BE2C (cell line): ENCODE data around the gene PGP. TPM values are rescaled to one million over a fixed set of nuclear protein-coding genes. Genes with fewer than 3 reads are reported as not detected.
"Not testable (repeated sequence)": the region's sequence is repeated elsewhere in the genome, so short reads cannot be mapped to it uniquely, and the experiment has no call there.

Experiments
- DNase-seq: peaks from one replicate; pipeline ENCODE4 v3.0.0-alpha.2; 2020
- H3K27me3 ChIP-seq: fragments of 250-450 bp; sonication (Bioruptor Pico); 2 replicates; pipeline ENCODE4 v1.5.1; 2020; ENCODE audit warnings: mild to moderate bottlenecking
- H3K36me3 ChIP-seq: fragments of 250-450 bp; sonication (Bioruptor Pico); 2 replicates; pipeline ENCODE4 v1.5.1; 2020; ENCODE audit warnings: mild to moderate bottlenecking
- H3K4me1 ChIP-seq: fragments of 250-450 bp; sonication (Bioruptor Pico); 2 replicates; pipeline ENCODE4 v1.5.1; 2020
- H3K4me3 ChIP-seq: 2 replicates; pipeline ENCODE4 v1.5.1; 2011; ENCODE audit warnings: low read depth, low read length
- H3K9me3 ChIP-seq: fragments of 250-450 bp; sonication (Bioruptor Pico); 2 replicates; pipeline ENCODE4 v1.5.1; 2020
- polyA plus RNA-seq: library from polyadenylated mRNA; unstranded; fragments of >200 nt; gene quantifications from one replicate; pipeline ENCODE4 v1.2.1, GENCODE V29; 2012; ENCODE audit warnings: low read depth, missing spikeins; ENCODE audit not compliant: insufficient read length, insufficient read depth
- TF ChIP-seq, protein P1 (sequence below): IDR thresholded peaks from 2 replicates; pipeline ENCODE4 v1.5.1; 2012; ENCODE audit warnings: mild to moderate bottlenecking, low read depth, low read length

PGP gene, protein sequence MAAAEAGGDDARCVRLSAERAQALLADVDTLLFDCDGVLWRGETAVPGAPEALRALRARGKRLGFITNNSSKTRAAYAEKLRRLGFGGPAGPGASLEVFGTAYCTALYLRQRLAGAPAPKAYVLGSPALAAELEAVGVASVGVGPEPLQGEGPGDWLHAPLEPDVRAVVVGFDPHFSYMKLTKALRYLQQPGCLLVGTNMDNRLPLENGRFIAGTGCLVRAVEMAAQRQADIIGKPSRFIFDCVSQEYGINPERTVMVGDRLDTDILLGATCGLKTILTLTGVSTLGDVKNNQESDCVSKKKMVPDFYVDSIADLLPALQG
- polyA plus RNA-seq: 70.4 TPM

DNA sequence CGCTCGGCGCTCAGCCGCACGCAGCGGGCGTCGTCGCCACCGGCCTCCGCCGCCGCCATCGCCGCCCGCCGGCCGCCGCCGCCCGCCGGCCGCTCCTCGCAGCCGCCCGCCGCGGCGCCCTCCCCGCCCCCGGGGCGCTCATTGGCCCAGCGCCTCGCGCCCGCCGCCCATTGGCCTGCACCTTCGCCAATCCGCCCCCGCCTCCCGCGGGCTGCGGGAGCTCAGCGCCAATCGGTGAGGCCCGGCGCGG, at the start of gene PGP:
PGP (minus strand) TSS at position 122 of the 250 bp plus-strand sequence; CDS start at position 59, 63 bp downstream.
- H3K27me3 ChIP-seq: no peaks in the 10 kb centered on the region
- H3K9me3 ChIP-seq: no peaks in the 10 kb centered on the region
- no peak for DNase-seq
- TF ChIP-seq, protein P1, sequence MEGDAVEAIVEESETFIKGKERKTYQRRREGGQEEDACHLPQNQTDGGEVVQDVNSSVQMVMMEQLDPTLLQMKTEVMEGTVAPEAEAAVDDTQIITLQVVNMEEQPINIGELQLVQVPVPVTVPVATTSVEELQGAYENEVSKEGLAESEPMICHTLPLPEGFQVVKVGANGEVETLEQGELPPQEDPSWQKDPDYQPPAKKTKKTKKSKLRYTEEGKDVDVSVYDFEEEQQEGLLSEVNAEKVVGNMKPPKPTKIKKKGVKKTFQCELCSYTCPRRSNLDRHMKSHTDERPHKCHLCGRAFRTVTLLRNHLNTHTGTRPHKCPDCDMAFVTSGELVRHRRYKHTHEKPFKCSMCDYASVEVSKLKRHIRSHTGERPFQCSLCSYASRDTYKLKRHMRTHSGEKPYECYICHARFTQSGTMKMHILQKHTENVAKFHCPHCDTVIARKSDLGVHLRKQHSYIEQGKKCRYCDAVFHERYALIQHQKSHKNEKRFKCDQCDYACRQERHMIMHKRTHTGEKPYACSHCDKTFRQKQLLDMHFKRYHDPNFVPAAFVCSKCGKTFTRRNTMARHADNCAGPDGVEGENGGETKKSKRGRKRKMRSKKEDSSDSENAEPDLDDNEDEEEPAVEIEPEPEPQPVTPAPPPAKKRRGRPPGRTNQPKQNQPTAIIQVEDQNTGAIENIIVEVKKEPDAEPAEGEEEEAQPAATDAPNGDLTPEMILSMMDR: no peak
- H3K4me1 ChIP-seq: peaks cover 12% of the 10 kb centered on the region
- H3K36me3 ChIP-seq: peaks cover 16% of the 10 kb centered on the region
- H3K4me3 ChIP-seq: peak within 1 kb of the TSS; percentile 78

DNA sequence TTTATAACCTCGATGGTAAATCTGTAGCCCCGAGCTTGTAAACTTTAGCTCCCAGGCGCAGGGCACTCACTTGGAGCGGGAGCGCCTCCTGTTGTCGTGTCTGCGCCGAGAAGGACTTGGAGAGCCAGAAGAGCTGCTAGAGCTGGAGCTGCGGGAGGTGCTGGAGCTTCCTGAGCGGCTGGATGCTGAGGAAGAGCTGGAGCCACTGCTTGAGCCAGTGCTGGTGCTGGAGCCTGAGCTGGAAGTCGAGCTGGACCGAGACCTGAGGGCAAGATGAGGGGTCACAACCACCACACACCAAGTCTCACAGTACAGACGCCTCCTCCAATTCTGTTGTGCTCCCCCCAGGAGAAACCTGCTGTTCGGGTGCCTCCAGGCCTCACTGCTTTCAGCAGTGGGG, 48.4 kb upstream of the PGP start:
- not testable (repeated sequence) for H3K4me3 ChIP-seq, H3K27me3 ChIP-seq, DNase-seq, H3K9me3 ChIP-seq, H3K4me1 ChIP-seq
- peaks cover 80% of the 10 kb centered on the region for H3K36me3 ChIP-seq
- TF ChIP-seq, protein P1: peak; percentile 7; the same call in 1 of the 2 replicates

DNA sequence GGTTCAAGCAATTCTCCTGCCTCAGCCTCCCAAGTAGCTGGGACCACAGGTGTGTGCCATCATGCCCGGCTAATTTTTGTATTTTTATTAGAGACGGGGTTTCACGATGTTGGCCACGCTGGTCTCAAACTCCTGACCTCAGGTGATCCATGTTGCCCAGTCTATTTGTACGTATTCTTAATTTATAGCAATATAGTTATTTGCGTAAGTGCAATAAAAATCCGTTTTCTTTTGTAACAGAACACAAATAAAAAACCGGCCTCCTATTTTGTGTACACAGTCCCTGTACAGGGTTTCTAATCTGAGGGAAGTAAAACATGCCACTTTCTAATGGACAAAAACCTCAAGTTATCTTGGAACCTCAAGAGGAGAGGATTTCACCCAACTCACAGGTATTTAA, 45.6 kb upstream of the PGP start:
- TF ChIP-seq, protein P1: no peak
- Histone ChIP-seq H3K36me3 (peaks cover 100% of the 10 kb centered on the region), H3K9me3 (no peaks in the 10 kb centered on the region), H3K4me3 (no peak overlapping the region), H3K27me3 (no peaks in the 10 kb centered on the region), H3K4me1 (no peaks in the 10 kb centered on the region)
- DNase-seq: no peak

DNA sequence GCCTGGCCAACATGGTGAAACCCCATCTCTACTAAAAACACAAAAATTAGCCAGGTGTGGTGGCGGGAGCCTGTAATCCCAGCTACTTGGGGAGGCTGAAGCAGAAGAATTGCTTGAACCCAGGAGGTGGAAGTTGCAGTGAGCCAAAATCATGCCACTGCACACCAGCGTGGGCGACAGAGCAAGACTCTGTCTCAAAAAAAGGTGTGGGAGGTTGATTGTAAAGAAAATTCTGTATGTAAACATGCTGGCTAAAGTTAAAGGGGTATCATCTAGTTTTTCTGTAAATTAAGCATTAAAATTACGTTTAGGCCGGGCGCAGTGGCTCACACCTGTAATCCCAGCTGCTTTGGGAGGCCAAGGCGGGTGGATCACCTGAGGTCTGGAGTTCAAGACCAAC, 43.9 kb upstream of the PGP start:
- H3K9me3 ChIP-seq, H3K4me1 ChIP-seq, DNase-seq, H3K4me3 ChIP-seq, H3K27me3 ChIP-seq: not testable (repeated sequence)
- peaks cover 100% of the 10 kb centered on the region for H3K36me3 ChIP-seq

DNA sequence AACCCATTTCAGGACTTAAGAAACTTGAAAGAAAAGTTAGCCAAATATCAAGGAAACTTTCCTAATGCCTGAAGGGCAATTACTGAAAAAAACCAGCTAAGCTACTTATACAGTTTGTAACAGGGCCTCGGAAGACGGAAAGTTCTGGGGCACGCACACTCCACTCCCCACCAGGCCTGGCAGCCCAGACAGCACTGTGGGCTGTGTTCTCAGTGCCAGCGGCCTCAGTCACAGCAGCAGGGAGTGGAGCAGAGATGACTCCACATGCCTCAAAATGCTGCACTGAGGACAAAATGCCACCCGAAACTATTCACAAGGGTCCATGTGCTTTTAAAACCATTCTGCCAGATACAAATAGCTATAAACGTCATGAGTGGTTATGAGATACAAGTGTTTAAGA, 43.1 kb upstream of the PGP start:
- TF ChIP-seq, protein P1: no peak
- H3K4me1 ChIP-seq: no peaks in the 10 kb centered on the region
- no peak overlapping the region for H3K4me3 ChIP-seq
- no peaks in the 10 kb centered on the region for H3K27me3 ChIP-seq
- H3K36me3 ChIP-seq: peaks cover 100% of the 10 kb centered on the region
- H3K9me3 ChIP-seq: no peaks in the 10 kb centered on the region
- no peak for DNase-seq

DNA sequence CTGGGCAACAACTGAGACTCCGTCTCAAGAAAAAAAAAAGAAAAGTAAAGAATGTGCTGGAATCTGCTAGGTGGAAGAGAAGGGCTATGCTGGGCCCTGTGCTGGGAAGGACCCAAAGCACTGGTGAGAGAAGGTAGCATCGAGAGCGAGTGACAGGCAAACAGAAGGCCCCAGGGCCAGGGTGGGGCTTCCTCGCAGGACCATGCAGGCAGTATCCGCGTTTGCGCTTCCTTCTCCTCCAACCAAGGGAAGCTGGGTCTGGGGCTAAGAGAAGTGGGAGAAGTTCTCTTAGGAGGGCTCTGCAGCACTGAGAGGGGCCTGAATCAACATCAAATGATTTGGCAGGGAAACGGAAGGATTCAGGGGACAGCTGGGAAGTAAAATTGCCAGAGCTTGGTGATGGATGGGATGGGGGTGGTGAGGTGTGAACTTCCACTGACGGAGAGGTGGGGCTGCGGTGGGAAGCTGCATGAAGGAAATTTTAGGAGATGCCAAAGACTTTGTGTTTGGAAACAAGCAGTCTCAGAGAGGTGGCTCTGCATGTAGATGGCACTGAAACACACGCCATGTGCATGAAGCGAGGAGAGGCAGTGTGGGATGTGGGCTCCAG, 42.0 kb upstream of the PGP start:
- Histone ChIP-seq H3K9me3 (no peaks in the 10 kb centered on the region), H3K4me1 (peaks cover 3% of the 10 kb centered on the region; the same call in 1 of the 2 replicates), H3K27me3 (no peaks in the 10 kb centered on the region), H3K36me3 (peaks cover 96% of the 10 kb centered on the region), H3K4me3 (no peak overlapping the region)
- no peak for DNase-seq
- TF ChIP-seq, protein P1: no peak
